H9 (cell line): ENCODE data around the gene CEP112. TPM values are rescaled to one million over a fixed set of nuclear protein-coding genes. Genes with fewer than 3 reads are reported as not detected.

Experiments used
- DNase-seq: peaks from one replicate; pipeline ENCODE4 v3.0.0-alpha.2; 2017
- H2AFZ ChIP-seq: one replicate; pipeline ENCODE4 v1.6.1; 2013; ENCODE audit warnings: mild to moderate bottlenecking, low read length, control low read depth, moderate library complexity
- H2AK5ac ChIP-seq: 2 replicates; pipeline ENCODE4 v1.6.1; 2013; ENCODE audit warnings: low read length, control low read depth, mixed read lengths; ENCODE audit not compliant: insufficient read length
- H2BK120ac ChIP-seq: one replicate; pipeline ENCODE4 v1.6.1; 2013; ENCODE audit warnings: low read depth, mild to moderate bottlenecking, low read length, control low read depth, inconsistent platforms; ENCODE audit not compliant: poor library complexity, severe bottlenecking
- H2BK12ac ChIP-seq: 2 replicates; pipeline ENCODE4 v1.6.1; 2013; ENCODE audit warnings: low read length, control low read depth, mixed read lengths, low read depth; ENCODE audit not compliant: insufficient read length
- H2BK15ac ChIP-seq: 2 replicates; pipeline ENCODE4 v1.6.1; 2013; ENCODE audit warnings: low read depth, low read length, control low read depth
- H2BK20ac ChIP-seq: one replicate; pipeline ENCODE4 v1.6.1; 2013; ENCODE audit warnings: low read depth, mild to moderate bottlenecking, low read length, control low read depth, inconsistent platforms; ENCODE audit not compliant: poor library complexity, severe bottlenecking
- H2BK5ac ChIP-seq: 2 replicates; pipeline ENCODE4 v1.6.1; 2013; ENCODE audit warnings: low read length, control low read depth, mixed read lengths; ENCODE audit not compliant: insufficient read length
- H3K14ac ChIP-seq: 2 replicates; pipeline ENCODE4 v1.6.1; 2013; ENCODE audit warnings: low read length, control low read depth; ENCODE audit not compliant: insufficient read depth
- H3K18ac ChIP-seq: 2 replicates; pipeline ENCODE4 v1.6.1; 2013; ENCODE audit warnings: low read depth, mild to moderate bottlenecking, mixed read lengths, low read length, control low read depth; ENCODE audit not compliant: insufficient read length
- H3K23ac ChIP-seq: 2 replicates; pipeline ENCODE4 v1.6.1; 2013; ENCODE audit warnings: low read length, control low read depth, mixed read lengths, low read depth; ENCODE audit not compliant: insufficient read length
- H3K23me2 ChIP-seq: 2 replicates; pipeline ENCODE4 v1.6.1; 2013; ENCODE audit warnings: low read depth, mild to moderate bottlenecking, mixed read lengths, low read length, control low read depth; ENCODE audit not compliant: insufficient read length, poor library complexity, severe bottlenecking
- H3K27ac ChIP-seq: 2 replicates; pipeline ENCODE4 v1.5.1; 2013; ENCODE audit warnings: low read length, control low read depth, mixed read lengths, low read depth; ENCODE audit not compliant: insufficient read length
- H3K27me3 ChIP-seq: 2 replicates; pipeline ENCODE4 v1.6.1; 2013; ENCODE audit warnings: low read length, control low read depth, inconsistent platforms; ENCODE audit not compliant: insufficient read depth
- H3K4ac ChIP-seq: 2 replicates; pipeline ENCODE4 v1.6.1; 2013; ENCODE audit warnings: low read depth, mild to moderate bottlenecking, control low read depth, inconsistent platforms, low read length, moderate library complexity
- H3K4me1 ChIP-seq: 2 replicates; pipeline ENCODE4 v1.6.1; 2013; ENCODE audit warnings: low read length, control low read depth, inconsistent platforms; ENCODE audit not compliant: insufficient read depth
- H3K4me2 ChIP-seq: 2 replicates; pipeline ENCODE4 v1.6.1; 2013; ENCODE audit warnings: low read length, control low read depth, mixed read lengths; ENCODE audit not compliant: insufficient read length, insufficient read depth
- H3K56ac ChIP-seq: 2 replicates; pipeline ENCODE4 v1.6.1; 2013; ENCODE audit warnings: low read depth, mild to moderate bottlenecking, mixed read lengths, low read length, control low read depth; ENCODE audit not compliant: insufficient read length
- H3K79me1 ChIP-seq: 2 replicates; pipeline ENCODE4 v1.6.1; 2013; ENCODE audit warnings: low read depth, mild to moderate bottlenecking, moderate library complexity, low read length, control low read depth, inconsistent platforms; ENCODE audit not compliant: insufficient read depth, poor library complexity, severe bottlenecking
- H3K79me2 ChIP-seq: 2 replicates; pipeline ENCODE4 v1.6.1; 2013; ENCODE audit warnings: low read length, control low read depth, inconsistent platforms; ENCODE audit not compliant: insufficient read depth
- H3K9ac ChIP-seq: 2 replicates; pipeline ENCODE4 v1.6.1; 2013; ENCODE audit warnings: low read length, control low read depth, mixed read lengths; ENCODE audit not compliant: insufficient read length; ENCODE audit errors: extremely low read depth
- H3K9me3 ChIP-seq: one replicate; pipeline ENCODE4 v1.6.1; 2013; ENCODE audit warnings: low read depth, low read length, inconsistent platforms; ENCODE audit not compliant: control insufficient read depth
- H3T11ph ChIP-seq: one replicate; pipeline ENCODE4 v1.6.1; 2013; ENCODE audit warnings: mild to moderate bottlenecking, low read length, control low read depth, inconsistent platforms
- H4K20me1 ChIP-seq: one replicate; pipeline ENCODE4 v1.6.1; 2013; ENCODE audit not compliant: control insufficient read depth, insufficient read length, insufficient read depth
- H4K5ac ChIP-seq: 2 replicates; pipeline ENCODE4 v1.6.1; 2013; ENCODE audit warnings: low read depth, mild to moderate bottlenecking, mixed read lengths, low read length, control low read depth; ENCODE audit not compliant: insufficient read length
- H4K8ac ChIP-seq: replicated peaks from 2 replicates; pipeline ENCODE4 v1.6.1; 2013; ENCODE audit warnings: low read length, control low read depth, mixed read lengths, low read depth; ENCODE audit not compliant: insufficient read length
- H4K91ac ChIP-seq: 2 replicates; pipeline ENCODE4 v1.6.1; 2013; ENCODE audit warnings: low read depth, mild to moderate bottlenecking, moderate library complexity, mixed read lengths, low read length, control low read depth; ENCODE audit not compliant: insufficient read length
- H3K27ac Mint-ChIP-seq, 3 experiments: 2 replicates in 2 of 3; 3 replicates in 1 of 3; pipeline ENCODE4 v1.8.0; 2020 to 2021; ENCODE audit warnings: mixed read lengths in 3 of 3, mild to moderate bottlenecking in 1 of 3, moderate library complexity in 1 of 3
- H3K27me3 Mint-ChIP-seq: 2 replicates; pipeline ENCODE4 v1.8.0; 2021; ENCODE audit warnings: low read depth, mild to moderate bottlenecking, moderate library complexity, mixed read lengths
- H3K36me3 Mint-ChIP-seq, 3 experiments: 2 replicates in 2 of 3; 3 replicates in 1 of 3; pipeline ENCODE4 v1.8.0; 2020 to 2021; ENCODE audit warnings: low read depth in 3 of 3, mixed read lengths in 3 of 3; ENCODE audit not compliant: insufficient read depth in 1 of 3
- H3K4me1 Mint-ChIP-seq, 2 experiments: 2 replicates each; pipeline ENCODE4 v1.8.0; 2020; ENCODE audit warnings: mixed read lengths in 2 of 2
- H3K4me3 Mint-ChIP-seq, 2 experiments: 2 replicates in 1 of 2; 3 replicates in 1 of 2; pipeline ENCODE4 v1.8.0; 2020 to 2021; ENCODE audit warnings: mild to moderate bottlenecking in 2 of 2, mixed read lengths in 2 of 2, moderate library complexity in 1 of 2
- H3K9me3 Mint-ChIP-seq, 2 experiments: 2 replicates in 1 of 2; 3 replicates in 1 of 2; pipeline ENCODE4 v1.8.0; 2020; ENCODE audit warnings: mild to moderate bottlenecking in 2 of 2, mixed read lengths in 2 of 2, moderate library complexity in 1 of 2
- CTCF ChIP-seq: fragments of 200-600 bp; sonication (generic); conservative IDR thresholded peaks from 3 replicates; pipeline ENCODE4 v1.8.0; 2021; ENCODE audit warnings: antibody characterized with exemption, mild to moderate bottlenecking
- WGBS: extraction: QIAGEN DNeasy Blood & Tissue Kit; methylation state at CpG from one replicate; pipeline ENCODE4 v1.1.7; 2013; ENCODE audit warnings: missing lambda C conversion rate, low lambda C conversion rate, mixed read lengths; ENCODE audit not compliant: insufficient read length; ENCODE audit errors: extremely low coverage; 5-methylcytosine and 5-hydroxymethylcytosine counted together
- long read RNA-seq: library from polyadenylated mRNA; unstranded; transcript quantifications from one replicate; pipeline ENCODE4 v2.0.0, GENCODE V29; 2020
- total RNA-seq: library from RNA; stranded (reverse); gene quantifications from 2 replicates; pipeline ENCODE4 v1.2.1, GENCODE V29; 2021

Gene CEP112
- 5.2 and 5.4 TPM in 2 replicates for total RNA-seq
- long read RNA-seq, partial matches to known transcripts: 23 of 31 reads
- long read RNA-seq, other reads (novel, unspliced or antisense): 7 of 31 reads

- Histone ChIP-seq H4K91ac (no peak within 1 kb of the TSS), H3K9me3 (no peaks in the 10 kb centered on the region), H2BK15ac (no peak within 1 kb of the TSS), H3T11ph (no peak within 1 kb of the TSS), H3K18ac (peak within 1 kb of the TSS; percentile 15), H4K8ac (no peak within 1 kb of the TSS), H2BK5ac (no peak within 1 kb of the TSS), H3K23ac (no peak within 1 kb of the TSS), H3K27ac (no peak within 1 kb of the TSS), H3K4me2 (peak within 1 kb of the TSS; percentile 65), H2AFZ (no peak within 1 kb of the TSS), H2BK120ac (no peak within 1 kb of the TSS), H2BK12ac (no peak within 1 kb of the TSS), H3K23me2 (peaks cover 10% of the 10 kb centered on the region), H3K9ac (peak within 1 kb of the TSS; percentile 13), H3K14ac (no peak within 1 kb of the TSS), H2AK5ac (no peak within 1 kb of the TSS), H4K20me1 (no peaks in the 10 kb centered on the region), H4K5ac (no peak within 1 kb of the TSS), H3K79me1 (no peaks in the 10 kb centered on the region), H3K27me3 (no peaks in the 10 kb centered on the region), H3K4ac (no peak within 1 kb of the TSS), H2BK20ac (no peak within 1 kb of the TSS), H3K4me1 (no peaks in the 10 kb centered on the region), H3K56ac (no peak within 1 kb of the TSS), H3K79me2 (no peaks in the 10 kb centered on the region)
- H3K4me1 Mint-ChIP-seq: peaks cover 12 to 15% of the 10 kb centered on the region in 2 experiments
- H3K27me3 Mint-ChIP-seq: peaks cover 3% of the 10 kb centered on the region; the same call in 1 of the 2 replicates
- no peaks in the 10 kb centered on the region for H3K36me3 Mint-ChIP-seq
- peak; percentile 97 for DNase-seq
- TF ChIP-seq CTCF: no peak; the same call in 2 of the 3 replicates
- WGBS: no CpG with 5 or more reads among the region's 83 CpGs
- no peaks in the 10 kb centered on the region for H3K9me3 Mint-ChIP-seq
- H3K27ac Mint-ChIP-seq: peak within 1 kb of the TSS in 2 of 3 experiments; percentile 86 to 92; a peak in 3 of 7 replicates
- peak within 1 kb of the TSS; percentile 82 to 90 for H3K4me3 Mint-ChIP-seq
Measured at GRCh38 chr17:66191593-66192377, at the start of gene CEP112. TSS of gene CEP112 (minus strand) at chr17:66192133.
